Ishikawa (cell line): Measurements from ENCODE around the gene MFGE8.

Experiments used
- CEBPB ChIP-seq: IDR thresholded peaks from 2 replicates; pipeline ENCODE4 v1.6.1; 2012
- CREB1 ChIP-seq: IDR thresholded peaks from 2 replicates; pipeline ENCODE4 v1.6.1; 2012; ENCODE audit warnings: low read depth
- EGR1 ChIP-seq: IDR thresholded peaks from 2 replicates; pipeline ENCODE4 v1.6.1; 2012
- EP300 ChIP-seq: IDR thresholded peaks from 2 replicates; pipeline ENCODE4 v1.6.1; 2012; ENCODE audit warnings: borderline replicate concordance
- NFIC ChIP-seq: IDR thresholded peaks from 2 replicates; pipeline ENCODE4 v1.6.1; 2012
- RAD21 ChIP-seq: IDR thresholded peaks from 2 replicates; pipeline ENCODE4 v1.6.1; 2012; ENCODE audit warnings: low read depth
- TAF1 ChIP-seq: IDR thresholded peaks from 2 replicates; pipeline ENCODE4 v1.6.1; 2012; ENCODE audit warnings: low read depth, mild to moderate bottlenecking
- TEAD4 ChIP-seq: IDR thresholded peaks from 2 replicates; pipeline ENCODE4 v1.6.1; 2012
- YY1 ChIP-seq: IDR thresholded peaks from 2 replicates; pipeline ENCODE4 v1.6.1; 2012; ENCODE audit warnings: low read depth
- ZBTB7A ChIP-seq: IDR thresholded peaks from 2 replicates; pipeline ENCODE4 v1.6.1; 2012; ENCODE audit warnings: low read depth
- TF ChIP-seq, protein P1 (sequence below): IDR thresholded peaks from 2 replicates; pipeline ENCODE4 v1.6.1; 2012
- TF ChIP-seq, protein P2 (sequence below): IDR thresholded peaks from 2 replicates; pipeline ENCODE4 v1.6.1; 2012; ENCODE audit warnings: low read depth, mild to moderate bottlenecking

DNA sequence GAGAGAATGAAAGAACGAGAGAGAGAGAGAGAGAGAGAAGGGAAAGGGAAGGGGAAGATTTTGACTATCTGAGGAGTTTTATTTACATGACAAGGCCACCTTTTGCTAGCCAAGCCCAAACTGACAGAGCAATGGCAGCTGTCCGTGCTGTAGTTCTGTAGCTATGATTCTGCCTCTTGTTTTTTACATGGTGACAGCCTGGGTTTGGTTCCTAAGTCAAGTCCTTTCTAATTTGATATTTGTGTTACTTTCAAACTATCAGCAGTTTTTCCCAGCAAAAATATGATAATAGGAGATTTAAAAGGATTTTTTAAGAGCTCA is 26.3 kb upstream of the MFGE8 start:
- TF ChIP-seq EP300 (no peak), YY1 (no peak), TAF1 (no peak), TEAD4 (no peak), CEBPB (no peak), ZBTB7A (no peak), RAD21 (no peak), EGR1 (no peak), CREB1 (no peak), NFIC (no peak)
- TF ChIP-seq, protein P1, sequence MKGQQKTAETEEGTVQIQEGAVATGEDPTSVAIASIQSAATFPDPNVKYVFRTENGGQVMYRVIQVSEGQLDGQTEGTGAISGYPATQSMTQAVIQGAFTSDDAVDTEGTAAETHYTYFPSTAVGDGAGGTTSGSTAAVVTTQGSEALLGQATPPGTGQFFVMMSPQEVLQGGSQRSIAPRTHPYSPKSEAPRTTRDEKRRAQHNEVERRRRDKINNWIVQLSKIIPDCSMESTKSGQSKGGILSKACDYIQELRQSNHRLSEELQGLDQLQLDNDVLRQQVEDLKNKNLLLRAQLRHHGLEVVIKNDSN = no peak
- TF ChIP-seq, protein P2, sequence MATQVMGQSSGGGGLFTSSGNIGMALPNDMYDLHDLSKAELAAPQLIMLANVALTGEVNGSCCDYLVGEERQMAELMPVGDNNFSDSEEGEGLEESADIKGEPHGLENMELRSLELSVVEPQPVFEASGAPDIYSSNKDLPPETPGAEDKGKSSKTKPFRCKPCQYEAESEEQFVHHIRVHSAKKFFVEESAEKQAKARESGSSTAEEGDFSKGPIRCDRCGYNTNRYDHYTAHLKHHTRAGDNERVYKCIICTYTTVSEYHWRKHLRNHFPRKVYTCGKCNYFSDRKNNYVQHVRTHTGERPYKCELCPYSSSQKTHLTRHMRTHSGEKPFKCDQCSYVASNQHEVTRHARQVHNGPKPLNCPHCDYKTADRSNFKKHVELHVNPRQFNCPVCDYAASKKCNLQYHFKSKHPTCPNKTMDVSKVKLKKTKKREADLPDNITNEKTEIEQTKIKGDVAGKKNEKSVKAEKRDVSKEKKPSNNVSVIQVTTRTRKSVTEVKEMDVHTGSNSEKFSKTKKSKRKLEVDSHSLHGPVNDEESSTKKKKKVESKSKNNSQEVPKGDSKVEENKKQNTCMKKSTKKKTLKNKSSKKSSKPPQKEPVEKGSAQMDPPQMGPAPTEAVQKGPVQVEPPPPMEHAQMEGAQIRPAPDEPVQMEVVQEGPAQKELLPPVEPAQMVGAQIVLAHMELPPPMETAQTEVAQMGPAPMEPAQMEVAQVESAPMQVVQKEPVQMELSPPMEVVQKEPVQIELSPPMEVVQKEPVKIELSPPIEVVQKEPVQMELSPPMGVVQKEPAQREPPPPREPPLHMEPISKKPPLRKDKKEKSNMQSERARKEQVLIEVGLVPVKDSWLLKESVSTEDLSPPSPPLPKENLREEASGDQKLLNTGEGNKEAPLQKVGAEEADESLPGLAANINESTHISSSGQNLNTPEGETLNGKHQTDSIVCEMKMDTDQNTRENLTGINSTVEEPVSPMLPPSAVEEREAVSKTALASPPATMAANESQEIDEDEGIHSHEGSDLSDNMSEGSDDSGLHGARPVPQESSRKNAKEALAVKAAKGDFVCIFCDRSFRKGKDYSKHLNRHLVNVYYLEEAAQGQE = no peak
